Measurements from ENCODE around the gene MARCHF9. TPM values are rescaled to one million over a fixed set of nuclear protein-coding genes. Genes with fewer than 3 reads are reported as not detected.

MARCHF9 gene
- total RNA-seq, 1 experiment from 2014 or later = 21.8 TPM

GRCh38 chr12:57745485-57745881 is 9.4 kb upstream of the MARCHF9 start:
- Histone ChIP-seq H3K36me3 (ENCODE audit: control insufficient read depth in 1 of 2, insufficient read depth in 2 of 2, low read length in 2 of 2) (peaks cover 16 to 22% of the 10 kb centered on the region in 2 experiments; a peak in 3 of 4 replicates), H3K4me1 (ENCODE audit: control insufficient read depth in 1 of 2, insufficient read depth in 2 of 2, low read length in 2 of 2) (peaks cover 10 to 37% of the 10 kb centered on the region in 2 experiments; a peak in 3 of 4 replicates), H3K27ac (ENCODE audit: low read depth, low read length) (peak overlapping the region; percentile 76), H3K4me3 (replicated peaks in 1 of 2; ENCODE audit: low read depth in 1 of 2, low read length in 2 of 2) (peak overlapping the region; percentile 69 to 76), H3K9me3 (ENCODE audit: control insufficient read depth in 1 of 2, insufficient read depth in 1 of 2, low read depth in 1 of 2, low read length in 2 of 2) (no peaks in the 10 kb centered on the region), H3K9ac (ENCODE audit: low read length) (peak overlapping the region; percentile 90), H3K9me2 (ENCODE audit: insufficient read depth) (no peaks in the 10 kb centered on the region), H2AFZ (ENCODE audit: low read depth, low read length, poor library complexity, severe bottlenecking) (no peak overlapping the region), H3K27me3 (ENCODE audit: insufficient read depth, low read length) (no peaks in the 10 kb centered on the region), H3K4me2 (ENCODE audit: low read length) (peak overlapping the region; percentile 91), H3K79me2 (ENCODE audit: insufficient read depth, low read length) (peaks cover 15% of the 10 kb centered on the region), H4K20me1 (ENCODE audit: insufficient read depth) (no peaks in the 10 kb centered on the region)
- ChIA-PET RAD21 (ENCODE audit: low non-redundant PET in 1 of 2, low total read pairs in 2 of 2, uncharacterized antibody in 2 of 2, unreplicated experiment in 2 of 2) (no interaction called here), POLR2A (interaction anchor here (1.6 kb wide), 1 partner anchor 11 kb away, joined by 7 read pairs; no protein-coding TSS in a partner anchor), CTCF (interaction anchor here (1.1 to 1.7 kb wide), 5 partner anchors 9 to 162 kb away, joined by 3 to 11 read pairs (median 4); no protein-coding TSS in a partner anchor)
- intact Hi-C loops (cut with micrococcal nuclease) = no loop called here
- DNase-seq (ENCODE audit: low read depth, low spot score) (no peak), ATAC-seq (peak; percentile 5)
- TF ChIP-seq TCF7L2 (IDR thresholded peaks at IDR 0.05; ENCODE audit: borderline replicate concordance, extremely low read depth, insufficient read depth, insufficient read length) (no peak), POLR2AphosphoS5 (IDR thresholded peaks at IDR 0.05; ENCODE audit: low read depth, low read length) (peak; percentile 33; the same call in 1 of the 2 replicates)
- no TSS peak for BruUV-seq (replicated peaks)

- TF ChIP-seq TCF7L2 (IDR thresholded peaks at IDR 0.05; ENCODE audit: borderline replicate concordance, extremely low read depth, insufficient read depth, insufficient read length) = no peak
- TF ChIP-seq FOSL1 (IDR thresholded peaks at IDR 0.05; ENCODE audit: low read depth) = no peak
- no peak for TF ChIP-seq SIN3A (IDR thresholded peaks at IDR 0.05; ENCODE audit: low read depth)
- TF ChIP-seq YY1 (IDR thresholded peaks at IDR 0.05; ENCODE audit: extremely low read depth, insufficient replicate concordance, low read depth, low read length) = no peak
- TF ChIP-seq POLR2AphosphoS5 (IDR thresholded peaks at IDR 0.05; ENCODE audit: low read depth, low read length) = no peak
- H3K79me2 ChIP-seq (ENCODE audit: insufficient read depth, low read length) = peaks cover 21% of the 10 kb centered on the region
- BruUV-seq (replicated peaks) = TSS peak; percentile 59
- ChIA-PET RAD21 (ENCODE audit: low non-redundant PET in 1 of 2, low total read pairs in 2 of 2, uncharacterized antibody in 2 of 2, unreplicated experiment in 2 of 2) (no interaction called here), POLR2A (no interaction called here), CTCF (no interaction called here)
- H3K27me3 ChIP-seq (ENCODE audit: insufficient read depth, low read length) = no peaks in the 10 kb centered on the region
- H3K4me3 ChIP-seq (replicated peaks in 1 of 2; ENCODE audit: low read depth in 1 of 2, low read length in 2 of 2) = peak overlapping the region; percentile 69 to 76
- no peaks in the 10 kb centered on the region for H3K9me3 ChIP-seq (ENCODE audit: control insufficient read depth in 1 of 2, insufficient read depth in 1 of 2, low read depth in 1 of 2, low read length in 2 of 2)
- peak overlapping the region; percentile 90; the same call in 1 of the 2 replicates for H3K9ac ChIP-seq (ENCODE audit: low read length)
- H3K4me1 ChIP-seq (ENCODE audit: control insufficient read depth in 1 of 2, insufficient read depth in 2 of 2, low read length in 2 of 2) = peaks cover 10 to 40% of the 10 kb centered on the region in 2 experiments; a peak in 3 of 4 replicates
- no peak overlapping the region for H2AFZ ChIP-seq (ENCODE audit: low read depth, low read length, poor library complexity, severe bottlenecking)
- H3K4me2 ChIP-seq (ENCODE audit: low read length) = peak overlapping the region; percentile 91
- peak overlapping the region; percentile 76; the same call in 1 of the 2 replicates for H3K27ac ChIP-seq (ENCODE audit: low read depth, low read length)
- intact Hi-C loops (cut with micrococcal nuclease) = no loop called here
- H4K20me1 ChIP-seq (ENCODE audit: insufficient read depth) = no peaks in the 10 kb centered on the region
- ATAC-seq (no peak), DNase-seq (ENCODE audit: low read depth, low spot score) (no peak)
- H3K9me2 ChIP-seq (ENCODE audit: insufficient read depth) = no peaks in the 10 kb centered on the region
- peaks cover 18 to 27% of the 10 kb centered on the region in 2 experiments; a peak in 3 of 4 replicates for H3K36me3 ChIP-seq (ENCODE audit: control insufficient read depth in 1 of 2, insufficient read depth in 2 of 2, low read length in 2 of 2)
These were observed 8.9 kb upstream of the MARCHF9 start for GRCh38 chr12:57746025-57746424.

Data from HCT116 (cell line).